Central memory CD8-positive, alpha-beta T cell (primary cell): ENCODE measurements around the gene OR2A12.
"Not testable (repeated sequence)": the region's sequence is repeated elsewhere in the genome, so short reads cannot be mapped to it uniquely, and the experiment has no call there.

ENCODE experiments used
- ATAC-seq: fragments of 150-1000 bp; cut with Tn5 transposase; replicated peaks from 2 replicates; pipeline ENCODE4 v1.10.0; 2022; ENCODE audit warnings: mild to moderate bottlenecking, moderate FRiP score, moderate number of reproducible peaks; ENCODE audit not compliant: poor library complexity, severe bottlenecking; ENCODE audit errors: extremely low read depth
- DNase-seq, 2 donors: peaks; one replicate each; pipeline ENCODE4 v3.0.0; 2021; ENCODE audit warnings: low spot score in 2 of 2
- H3K27ac Mint-ChIP-seq: one replicate; pipeline ENCODE4 v1.8.0; 2022; ENCODE audit warnings: low read depth, mild to moderate bottlenecking, moderate library complexity, mixed read lengths
- H3K27me3 Mint-ChIP-seq: one replicate; pipeline ENCODE4 v1.8.0; 2022; ENCODE audit warnings: mixed read lengths
- H3K36me3 Mint-ChIP-seq: one replicate; pipeline ENCODE4 v1.8.0; 2022; ENCODE audit warnings: mild to moderate bottlenecking, moderate library complexity, mixed read lengths; ENCODE audit not compliant: insufficient read depth
- H3K4me1 Mint-ChIP-seq: one replicate; pipeline ENCODE4 v1.8.0; 2022; ENCODE audit warnings: mixed read lengths
- H3K4me3 Mint-ChIP-seq: one replicate; pipeline ENCODE4 v1.8.0; 2022; ENCODE audit warnings: mild to moderate bottlenecking, moderate library complexity, mixed read lengths
- H3K9me3 Mint-ChIP-seq: one replicate; pipeline ENCODE4 v1.8.0; 2022; ENCODE audit warnings: mixed read lengths

Gene OR2A12

GRCh38 chr7:144129601-144130000, 43.5 kb downstream of the OR2A12 start:
- not testable (repeated sequence) for H3K36me3 Mint-ChIP-seq, DNase-seq, H3K4me1 Mint-ChIP-seq, ATAC-seq, H3K27ac Mint-ChIP-seq, H3K9me3 Mint-ChIP-seq, H3K27me3 Mint-ChIP-seq, H3K4me3 Mint-ChIP-seq

GRCh38 chr7:144130730-144131129, 44.7 kb downstream of the OR2A12 start:
- Mint-ChIP-seq H3K27ac (no peak overlapping the region), H3K4me1 (no peaks in the 10 kb centered on the region), H3K36me3 (peaks cover 1% of the 10 kb centered on the region), H3K27me3 (no peaks in the 10 kb centered on the region), H3K4me3 (no peak overlapping the region), H3K9me3 (no peaks in the 10 kb centered on the region)
- ATAC-seq = no peak
- DNase-seq = no peak

GRCh38 chr7:144132262-144132661, 46.2 kb downstream of the OR2A12 start:
- H3K4me3 Mint-ChIP-seq = no peak overlapping the region
- no peak overlapping the region for H3K27ac Mint-ChIP-seq
- peaks cover 1% of the 10 kb centered on the region for H3K36me3 Mint-ChIP-seq
- no peak for ATAC-seq
- DNase-seq = no peak
- H3K4me1 Mint-ChIP-seq = no peaks in the 10 kb centered on the region
- no peaks in the 10 kb centered on the region for H3K27me3 Mint-ChIP-seq
- no peaks in the 10 kb centered on the region for H3K9me3 Mint-ChIP-seq

GRCh38 chr7:144133307-144133706, 47.2 kb downstream of the OR2A12 start:
- Mint-ChIP-seq H3K9me3 (no peaks in the 10 kb centered on the region), H3K27ac (no peak overlapping the region), H3K27me3 (no peaks in the 10 kb centered on the region), H3K4me3 (no peak overlapping the region), H3K36me3 (peaks cover 1% of the 10 kb centered on the region), H3K4me1 (no peaks in the 10 kb centered on the region)
- ATAC-seq (no peak), DNase-seq (no peak)

- Mint-ChIP-seq H3K27me3 (no peaks in the 10 kb centered on the region), H3K9me3 (no peaks in the 10 kb centered on the region), H3K4me3 (no peak overlapping the region), H3K4me1 (no peaks in the 10 kb centered on the region), H3K36me3 (peaks cover 1% of the 10 kb centered on the region), H3K27ac (no peak overlapping the region)
- ATAC-seq (no peak), DNase-seq (no peak)
These were observed 48.0 kb downstream of the OR2A12 start for GRCh38 chr7:144134116-144134515.

- Mint-ChIP-seq H3K36me3 (no peaks in the 10 kb centered on the region), H3K4me1 (no peaks in the 10 kb centered on the region), H3K27ac (no peak overlapping the region), H3K9me3 (no peaks in the 10 kb centered on the region), H3K4me3 (no peak overlapping the region), H3K27me3 (no peaks in the 10 kb centered on the region)
- DNase-seq = no peak
- no peak for ATAC-seq
These were observed 51.4 kb downstream of the OR2A12 start for GRCh38 chr7:144137501-144137900.

- Mint-ChIP-seq H3K36me3 (no peaks in the 10 kb centered on the region), H3K9me3 (peaks cover 3% of the 10 kb centered on the region), H3K4me1 (no peaks in the 10 kb centered on the region), H3K27me3 (peaks cover 10% of the 10 kb centered on the region), H3K27ac (no peak overlapping the region), H3K4me3 (no peak overlapping the region)
- DNase-seq = no peak
- ATAC-seq = no peak
These were observed 56.1 kb downstream of the OR2A12 start for GRCh38 chr7:144142187-144142586.

- peaks cover 17% of the 10 kb centered on the region for H3K27me3 Mint-ChIP-seq
- H3K4me3 Mint-ChIP-seq = no peak overlapping the region
- no peaks in the 10 kb centered on the region for H3K36me3 Mint-ChIP-seq
- ATAC-seq (no peak), DNase-seq (no peak)
- no peaks in the 10 kb centered on the region for H3K4me1 Mint-ChIP-seq
- H3K27ac Mint-ChIP-seq = no peak overlapping the region
- H3K9me3 Mint-ChIP-seq = peaks cover 23% of the 10 kb centered on the region
These were observed 58.3 kb downstream of the OR2A12 start for GRCh38 chr7:144144426-144144825.

- Mint-ChIP-seq H3K36me3 (peaks cover 2% of the 10 kb centered on the region), H3K27me3 (peaks cover 39% of the 10 kb centered on the region), H3K27ac (no peak overlapping the region)
These were observed 62.2 kb downstream of the OR2A12 start for GRCh38 chr7:144148224-144148827.

More at GRCh38 chr7:144148224-144148827, 62.2 kb downstream of the OR2A12 start:
- H3K9me3 Mint-ChIP-seq = peaks cover 31% of the 10 kb centered on the region
- ATAC-seq (no peak), DNase-seq (no peak)
- no peaks in the 10 kb centered on the region for H3K4me1 Mint-ChIP-seq
- no peak overlapping the region for H3K4me3 Mint-ChIP-seq
